GM23338 (cell line): ENCODE measurements around the gene TNIP1. TPM values are rescaled to one million over a fixed set of nuclear protein-coding genes. Genes with fewer than 3 reads are reported as not detected.

ENCODE experiments used
- ATAC-seq: fragments of 200-7000 bp; cut with Tn5 transposase; 3 replicates; pipeline ENCODE4 v1.9.1; 2020
- DNase-seq: peaks from one replicate; pipeline ENCODE4 v3.0.0-alpha.2; 2015; ENCODE audit warnings: low spot score
- H2AFZ ChIP-seq: fragments of 200-600 bp; sonication (generic); 2 replicates; pipeline ENCODE4 v1.8.0; 2016; ENCODE audit warnings: antibody characterized with exemption, mild to moderate bottlenecking, moderate library complexity
- H3F3A ChIP-seq: fragments of 200-600 bp; sonication (generic); replicated peaks from 2 replicates; pipeline ENCODE4 v1.8.0; 2017; ENCODE audit warnings: antibody characterized with exemption, mixed run types, low read depth
- H3K27ac ChIP-seq: fragments of 200-600 bp; sonication (generic); 2 replicates; pipeline ENCODE4 v1.6.1; 2016; ENCODE audit warnings: low read depth
- H3K27me3 ChIP-seq: fragments of 200-600 bp; sonication (generic); 2 replicates; pipeline ENCODE4 v1.8.0; 2016; ENCODE audit warnings: mild to moderate bottlenecking, mixed run types, moderate library complexity; ENCODE audit not compliant: insufficient read depth
- H3K36me3 ChIP-seq: fragments of 200-600 bp; sonication (generic); 2 replicates; pipeline ENCODE4 v1.8.0; 2016; ENCODE audit warnings: mild to moderate bottlenecking; ENCODE audit not compliant: insufficient read depth
- H3K4me1 ChIP-seq: fragments of 200-600 bp; sonication (generic); 2 replicates; pipeline ENCODE4 v1.8.0; 2016; ENCODE audit warnings: mild to moderate bottlenecking, moderate library complexity; ENCODE audit not compliant: insufficient read depth
- H3K4me2 ChIP-seq: fragments of 200-600 bp; sonication (generic); 2 replicates; pipeline ENCODE4 v1.7.1; 2017; ENCODE audit warnings: mixed run types
- H3K4me3 ChIP-seq: fragments of 200-600 bp; sonication (generic); 2 replicates; pipeline ENCODE4 v1.6.1; 2016; ENCODE audit warnings: mixed run types
- H3K79me2 ChIP-seq: fragments of 200-600 bp; sonication (generic); replicated peaks from 2 replicates; pipeline ENCODE4 v1.8.0; 2017; ENCODE audit warnings: mild to moderate bottlenecking; ENCODE audit not compliant: insufficient read depth
- H3K9me2 ChIP-seq: fragments of 200-600 bp; sonication (generic); 2 replicates; pipeline ENCODE4 v1.8.0; 2017; ENCODE audit not compliant: insufficient read depth
- H4K20me1 ChIP-seq: fragments of 200-600 bp; sonication (generic); replicated peaks from 2 replicates; pipeline ENCODE4 v1.8.0; 2017; ENCODE audit warnings: mild to moderate bottlenecking; ENCODE audit not compliant: insufficient read depth
- H3K27ac Mint-ChIP-seq: 2 replicates; pipeline ENCODE4 v1.8.0; 2020; ENCODE audit warnings: inconsistent platforms, mild to moderate bottlenecking, moderate library complexity, mixed read lengths
- H3K27me3 Mint-ChIP-seq: 3 replicates; pipeline ENCODE4 v1.8.0; 2022; ENCODE audit warnings: low read depth, mild to moderate bottlenecking, moderate library complexity, mixed read lengths, inconsistent platforms; ENCODE audit not compliant: insufficient read depth, poor library complexity
- H3K36me3 Mint-ChIP-seq: 3 replicates; pipeline ENCODE4 v1.8.0; 2021; ENCODE audit warnings: low read depth, mild to moderate bottlenecking, inconsistent platforms, moderate library complexity, mixed read lengths
- H3K4me1 Mint-ChIP-seq: 3 replicates; pipeline ENCODE4 v1.8.0; 2020; ENCODE audit warnings: mild to moderate bottlenecking, inconsistent platforms, mixed read lengths
- H3K4me3 Mint-ChIP-seq: 3 replicates; pipeline ENCODE4 v1.8.0; 2021; ENCODE audit warnings: moderate library complexity, mild to moderate bottlenecking, inconsistent platforms, mixed read lengths
- H3K9me3 Mint-ChIP-seq: 3 replicates; pipeline ENCODE4 v1.8.0; 2020; ENCODE audit warnings: moderate library complexity, mild to moderate bottlenecking, inconsistent platforms, mixed read lengths
- CREB1 ChIP-seq: fragments of 250-450 bp; sonication (Bioruptor Pico); IDR thresholded peaks from 2 replicates; pipeline ENCODE4 v1.5.0; 2020; ENCODE audit warnings: low read depth, mild to moderate bottlenecking, moderate library complexity
- EZH2 ChIP-seq: fragments of 200-600 bp; sonication (generic); IDR thresholded peaks from one replicate; pipeline ENCODE4 v1.8.0; 2017; ENCODE audit warnings: antibody characterized with exemption, mild to moderate bottlenecking, low read depth; ENCODE audit not compliant: unreplicated experiment
- EZH2phosphoT487 ChIP-seq: fragments of 200-600 bp; sonication (generic); IDR thresholded peaks from one replicate; pipeline ENCODE4 v1.8.1; 2018; ENCODE audit warnings: antibody characterized with exemption; ENCODE audit not compliant: unreplicated experiment
- JUNB ChIP-seq: IDR thresholded peaks from one replicate; pipeline ENCODE4 v1.6.1; 2016; ENCODE audit warnings: antibody characterized with exemption; ENCODE audit not compliant: unreplicated experiment
- NANOG ChIP-seq: IDR thresholded peaks from 2 replicates; pipeline ENCODE4 v1.6.1; 2016; ENCODE audit warnings: antibody characterized with exemption, borderline replicate concordance
- POLR2AphosphoS5 ChIP-seq: IDR thresholded peaks from 2 replicates; pipeline ENCODE4 v1.6.1; 2016; ENCODE audit warnings: antibody characterized with exemption, low read depth
- STAT1 ChIP-seq: IDR thresholded peaks from one replicate; pipeline ENCODE4 v1.6.1; 2016; ENCODE audit warnings: antibody characterized with exemption; ENCODE audit not compliant: unreplicated experiment
- ZNF114 ChIP-seq: fragments of 250-450 bp; sonication (Bioruptor Pico); IDR thresholded peaks from 2 replicates; pipeline ENCODE4 v1.5.0; 2020; ENCODE audit warnings: mild to moderate bottlenecking, moderate library complexity
- ZNF331 ChIP-seq: fragments of 250-450 bp; sonication (Bioruptor Pico); IDR thresholded peaks from 2 replicates; pipeline ENCODE4 v1.5.0; 2020; ENCODE audit warnings: low read depth, mild to moderate bottlenecking, moderate library complexity
- polyA plus RNA-seq: library from polyadenylated mRNA; unstranded; fragments of >200 nt; fragmentation: Nextera tagmentation; extraction: Ambion mirVana; gene quantifications from 2 replicates; pipeline ENCODE4 v1.2.1, GENCODE V29; 2016
- total RNA-seq: library from RNA; depleted of rRNA; stranded (reverse); fragments of >200 nt; shearing (Covaris generic); gene quantifications from 2 replicates; pipeline ENCODE4 v1.2.3, GENCODE V29; 2014
- TF ChIP-seq, protein P1 (sequence below): IDR thresholded peaks from 2 replicates; pipeline ENCODE4 v1.6.1; 2016; ENCODE audit warnings: antibody characterized with exemption
- TF ChIP-seq, protein P2 (sequence below): IDR thresholded peaks from one replicate; pipeline ENCODE4 v1.6.1; 2018; ENCODE audit warnings: antibody characterized with exemption; ENCODE audit not compliant: unreplicated experiment
- TF ChIP-seq, protein P3 (sequence below): fragments of 250-450 bp; sonication (Bioruptor Pico); IDR thresholded peaks from 2 replicates; pipeline ENCODE4 v1.5.0; 2020; ENCODE audit warnings: mild to moderate bottlenecking, moderate library complexity
- TF ChIP-seq, protein P4 (sequence below), 2 experiments: fragments of 200-600 bp in 1 of 2; sonication (generic) in 1 of 2; conservative IDR thresholded peaks; 2 replicates each; pipeline versions ENCODE4 v1.5.1 to v1.6.1; 2016 to 2017; ENCODE audit warnings: antibody characterized with exemption in 2 of 2, low read depth in 2 of 2, mild to moderate bottlenecking in 2 of 2, moderate library complexity in 1 of 2

The TNIP1 gene
- total and polyA plus RNA-seq, 2 experiments from 2014 or later = 10.3 to 29.6 TPM

DNA sequence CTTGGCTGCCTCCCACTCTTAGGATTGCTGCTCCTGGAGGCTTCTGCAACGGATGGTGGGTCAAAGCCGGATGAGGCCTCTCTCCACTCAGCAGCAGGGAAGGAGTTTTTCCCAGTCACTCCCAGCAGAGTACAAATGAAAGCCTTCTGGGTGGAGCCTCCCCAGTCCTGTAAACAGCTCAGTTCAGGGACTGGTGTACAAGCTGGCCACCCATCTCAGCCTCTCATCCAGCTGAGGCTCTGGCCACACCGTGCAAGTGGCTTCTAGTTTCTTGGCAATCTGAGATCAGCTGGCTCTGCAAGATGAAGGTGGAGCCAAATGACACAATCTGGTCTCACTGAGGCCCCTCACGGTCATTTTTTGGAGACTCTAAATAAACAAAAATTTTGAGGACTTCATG, 50.5 kb downstream of the TNIP1 start:
- no peak overlapping the region for H3K4me3 Mint-ChIP-seq
- H3K36me3 Mint-ChIP-seq = peaks cover 19% of the 10 kb centered on the region
- Histone ChIP-seq H3K4me1 (no peaks in the 10 kb centered on the region), H3K4me2 (no peak overlapping the region), H3K9me2 (no peaks in the 10 kb centered on the region), H4K20me1 (no peaks in the 10 kb centered on the region), H3K79me2 (no peaks in the 10 kb centered on the region), H2AFZ (no peak overlapping the region), H3K4me3 (no peak overlapping the region), H3K27me3 (no peaks in the 10 kb centered on the region), H3K27ac (no peak overlapping the region), H3K36me3 (no peaks in the 10 kb centered on the region), H3F3A (no peaks in the 10 kb centered on the region)
- no peak overlapping the region for H3K27ac Mint-ChIP-seq
- ATAC-seq = no peak
- H3K27me3 Mint-ChIP-seq = peaks cover 4% of the 10 kb centered on the region
- no peak for TF ChIP-seq CREB1 (CRISPR knock-in tag)
- no peak for TF ChIP-seq STAT1
- no peak for TF ChIP-seq ZNF331 (CRISPR knock-in tag)
- TF ChIP-seq, protein P1, sequence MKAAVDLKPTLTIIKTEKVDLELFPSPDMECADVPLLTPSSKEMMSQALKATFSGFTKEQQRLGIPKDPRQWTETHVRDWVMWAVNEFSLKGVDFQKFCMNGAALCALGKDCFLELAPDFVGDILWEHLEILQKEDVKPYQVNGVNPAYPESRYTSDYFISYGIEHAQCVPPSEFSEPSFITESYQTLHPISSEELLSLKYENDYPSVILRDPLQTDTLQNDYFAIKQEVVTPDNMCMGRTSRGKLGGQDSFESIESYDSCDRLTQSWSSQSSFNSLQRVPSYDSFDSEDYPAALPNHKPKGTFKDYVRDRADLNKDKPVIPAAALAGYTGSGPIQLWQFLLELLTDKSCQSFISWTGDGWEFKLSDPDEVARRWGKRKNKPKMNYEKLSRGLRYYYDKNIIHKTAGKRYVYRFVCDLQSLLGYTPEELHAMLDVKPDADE = no peak
- TF ChIP-seq, protein P2, sequence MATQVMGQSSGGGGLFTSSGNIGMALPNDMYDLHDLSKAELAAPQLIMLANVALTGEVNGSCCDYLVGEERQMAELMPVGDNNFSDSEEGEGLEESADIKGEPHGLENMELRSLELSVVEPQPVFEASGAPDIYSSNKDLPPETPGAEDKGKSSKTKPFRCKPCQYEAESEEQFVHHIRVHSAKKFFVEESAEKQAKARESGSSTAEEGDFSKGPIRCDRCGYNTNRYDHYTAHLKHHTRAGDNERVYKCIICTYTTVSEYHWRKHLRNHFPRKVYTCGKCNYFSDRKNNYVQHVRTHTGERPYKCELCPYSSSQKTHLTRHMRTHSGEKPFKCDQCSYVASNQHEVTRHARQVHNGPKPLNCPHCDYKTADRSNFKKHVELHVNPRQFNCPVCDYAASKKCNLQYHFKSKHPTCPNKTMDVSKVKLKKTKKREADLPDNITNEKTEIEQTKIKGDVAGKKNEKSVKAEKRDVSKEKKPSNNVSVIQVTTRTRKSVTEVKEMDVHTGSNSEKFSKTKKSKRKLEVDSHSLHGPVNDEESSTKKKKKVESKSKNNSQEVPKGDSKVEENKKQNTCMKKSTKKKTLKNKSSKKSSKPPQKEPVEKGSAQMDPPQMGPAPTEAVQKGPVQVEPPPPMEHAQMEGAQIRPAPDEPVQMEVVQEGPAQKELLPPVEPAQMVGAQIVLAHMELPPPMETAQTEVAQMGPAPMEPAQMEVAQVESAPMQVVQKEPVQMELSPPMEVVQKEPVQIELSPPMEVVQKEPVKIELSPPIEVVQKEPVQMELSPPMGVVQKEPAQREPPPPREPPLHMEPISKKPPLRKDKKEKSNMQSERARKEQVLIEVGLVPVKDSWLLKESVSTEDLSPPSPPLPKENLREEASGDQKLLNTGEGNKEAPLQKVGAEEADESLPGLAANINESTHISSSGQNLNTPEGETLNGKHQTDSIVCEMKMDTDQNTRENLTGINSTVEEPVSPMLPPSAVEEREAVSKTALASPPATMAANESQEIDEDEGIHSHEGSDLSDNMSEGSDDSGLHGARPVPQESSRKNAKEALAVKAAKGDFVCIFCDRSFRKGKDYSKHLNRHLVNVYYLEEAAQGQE = no peak
- TF ChIP-seq EZH2phosphoT487 = no peak
- TF ChIP-seq, protein P3, sequence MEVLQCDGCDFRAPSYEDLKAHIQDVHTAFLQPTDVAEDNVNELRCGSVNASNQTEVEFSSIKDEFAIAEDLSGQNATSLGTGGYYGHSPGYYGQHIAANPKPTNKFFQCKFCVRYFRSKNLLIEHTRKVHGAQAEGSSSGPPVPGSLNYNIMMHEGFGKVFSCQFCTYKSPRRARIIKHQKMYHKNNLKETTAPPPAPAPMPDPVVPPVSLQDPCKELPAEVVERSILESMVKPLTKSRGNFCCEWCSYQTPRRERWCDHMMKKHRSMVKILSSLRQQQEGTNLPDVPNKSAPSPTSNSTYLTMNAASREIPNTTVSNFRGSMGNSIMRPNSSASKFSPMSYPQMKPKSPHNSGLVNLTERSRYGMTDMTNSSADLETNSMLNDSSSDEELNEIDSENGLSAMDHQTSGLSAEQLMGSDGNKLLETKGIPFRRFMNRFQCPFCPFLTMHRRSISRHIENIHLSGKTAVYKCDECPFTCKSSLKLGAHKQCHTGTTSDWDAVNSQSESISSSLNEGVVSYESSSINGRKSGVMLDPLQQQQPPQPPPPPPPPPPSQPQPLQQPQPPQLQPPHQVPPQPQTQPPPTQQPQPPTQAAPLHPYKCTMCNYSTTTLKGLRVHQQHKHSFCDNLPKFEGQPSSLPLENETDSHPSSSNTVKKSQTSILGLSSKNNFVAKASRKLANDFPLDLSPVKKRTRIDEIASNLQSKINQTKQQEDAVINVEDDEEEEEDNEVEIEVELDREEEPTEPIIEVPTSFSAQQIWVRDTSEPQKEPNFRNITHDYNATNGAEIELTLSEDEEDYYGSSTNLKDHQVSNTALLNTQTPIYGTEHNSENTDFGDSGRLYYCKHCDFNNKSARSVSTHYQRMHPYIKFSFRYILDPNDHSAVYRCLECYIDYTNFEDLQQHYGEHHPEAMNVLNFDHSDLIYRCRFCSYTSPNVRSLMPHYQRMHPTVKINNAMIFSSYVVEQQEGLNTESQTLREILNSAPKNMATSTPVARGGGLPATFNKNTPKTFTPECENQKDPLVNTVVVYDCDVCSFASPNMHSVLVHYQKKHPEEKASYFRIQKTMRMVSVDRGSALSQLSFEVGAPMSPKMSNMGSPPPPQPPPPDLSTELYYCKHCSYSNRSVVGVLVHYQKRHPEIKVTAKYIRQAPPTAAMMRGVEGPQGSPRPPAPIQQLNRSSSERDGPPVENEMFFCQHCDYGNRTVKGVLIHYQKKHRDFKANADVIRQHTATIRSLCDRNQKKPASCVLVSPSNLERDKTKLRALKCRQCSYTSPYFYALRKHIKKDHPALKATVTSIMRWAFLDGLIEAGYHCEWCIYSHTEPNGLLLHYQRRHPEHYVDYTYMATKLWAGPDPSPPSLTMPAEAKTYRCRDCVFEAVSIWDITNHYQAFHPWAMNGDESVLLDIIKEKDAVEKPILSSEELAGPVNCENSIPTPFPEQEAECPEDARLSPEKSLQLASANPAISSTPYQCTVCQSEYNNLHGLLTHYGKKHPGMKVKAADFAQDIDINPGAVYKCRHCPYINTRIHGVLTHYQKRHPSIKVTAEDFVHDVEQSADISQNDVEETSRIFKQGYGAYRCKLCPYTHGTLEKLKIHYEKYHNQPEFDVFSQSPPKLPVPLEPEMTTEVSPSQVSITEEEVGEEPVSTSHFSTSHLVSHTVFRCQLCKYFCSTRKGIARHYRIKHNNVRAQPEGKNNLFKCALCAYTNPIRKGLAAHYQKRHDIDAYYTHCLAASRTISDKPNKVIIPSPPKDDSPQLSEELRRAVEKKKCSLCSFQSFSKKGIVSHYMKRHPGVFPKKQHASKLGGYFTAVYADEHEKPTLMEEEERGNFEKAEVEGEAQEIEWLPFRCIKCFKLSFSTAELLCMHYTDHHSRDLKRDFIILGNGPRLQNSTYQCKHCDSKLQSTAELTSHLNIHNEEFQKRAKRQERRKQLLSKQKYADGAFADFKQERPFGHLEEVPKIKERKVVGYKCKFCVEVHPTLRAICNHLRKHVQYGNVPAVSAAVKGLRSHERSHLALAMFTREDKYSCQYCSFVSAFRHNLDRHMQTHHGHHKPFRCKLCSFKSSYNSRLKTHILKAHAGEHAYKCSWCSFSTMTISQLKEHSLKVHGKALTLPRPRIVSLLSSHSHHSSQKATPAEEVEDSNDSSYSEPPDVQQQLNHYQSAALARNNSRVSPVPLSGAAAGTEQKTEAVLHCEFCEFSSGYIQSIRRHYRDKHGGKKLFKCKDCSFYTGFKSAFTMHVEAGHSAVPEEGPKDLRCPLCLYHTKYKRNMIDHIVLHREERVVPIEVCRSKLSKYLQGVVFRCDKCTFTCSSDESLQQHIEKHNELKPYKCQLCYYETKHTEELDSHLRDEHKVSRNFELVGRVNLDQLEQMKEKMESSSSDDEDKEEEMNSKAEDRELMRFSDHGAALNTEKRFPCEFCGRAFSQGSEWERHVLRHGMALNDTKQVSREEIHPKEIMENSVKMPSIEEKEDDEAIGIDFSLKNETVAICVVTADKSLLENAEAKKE (CRISPR knock-in tag) = no peak
- TF ChIP-seq NANOG = no peak
- TF ChIP-seq ZNF114 = no peak
- TF ChIP-seq, protein P4, sequence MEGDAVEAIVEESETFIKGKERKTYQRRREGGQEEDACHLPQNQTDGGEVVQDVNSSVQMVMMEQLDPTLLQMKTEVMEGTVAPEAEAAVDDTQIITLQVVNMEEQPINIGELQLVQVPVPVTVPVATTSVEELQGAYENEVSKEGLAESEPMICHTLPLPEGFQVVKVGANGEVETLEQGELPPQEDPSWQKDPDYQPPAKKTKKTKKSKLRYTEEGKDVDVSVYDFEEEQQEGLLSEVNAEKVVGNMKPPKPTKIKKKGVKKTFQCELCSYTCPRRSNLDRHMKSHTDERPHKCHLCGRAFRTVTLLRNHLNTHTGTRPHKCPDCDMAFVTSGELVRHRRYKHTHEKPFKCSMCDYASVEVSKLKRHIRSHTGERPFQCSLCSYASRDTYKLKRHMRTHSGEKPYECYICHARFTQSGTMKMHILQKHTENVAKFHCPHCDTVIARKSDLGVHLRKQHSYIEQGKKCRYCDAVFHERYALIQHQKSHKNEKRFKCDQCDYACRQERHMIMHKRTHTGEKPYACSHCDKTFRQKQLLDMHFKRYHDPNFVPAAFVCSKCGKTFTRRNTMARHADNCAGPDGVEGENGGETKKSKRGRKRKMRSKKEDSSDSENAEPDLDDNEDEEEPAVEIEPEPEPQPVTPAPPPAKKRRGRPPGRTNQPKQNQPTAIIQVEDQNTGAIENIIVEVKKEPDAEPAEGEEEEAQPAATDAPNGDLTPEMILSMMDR (conservative IDR thresholded peaks at IDR 0.05; ENCODE audit: low read depth in 2 of 2) = no peak
- TF ChIP-seq POLR2AphosphoS5 = no peak
- TF ChIP-seq JUNB = no peak
- TF ChIP-seq EZH2 = no peak
- no peaks in the 10 kb centered on the region; the same call in 2 of the 3 replicates for H3K9me3 Mint-ChIP-seq
- no peak for DNase-seq
- no peaks in the 10 kb centered on the region for H3K4me1 Mint-ChIP-seq
